Measurements from ENCODE around the gene CDX1. TPM values are rescaled to one million over a fixed set of nuclear protein-coding genes. Genes with fewer than 3 reads are reported as not detected.

Gene CDX1
- total RNA-seq, 1 donor from 2014 or later: not detected

- intact Hi-C loops (cut with micrococcal nuclease): no loop called here
Observed at GRCh38 chr5:150203832-150204589, 37.4 kb downstream of the CDX1 start.

- intact Hi-C loops (cut with micrococcal nuclease): no loop called here
Observed at GRCh38 chr5:150204590-150204960, 38.0 kb downstream of the CDX1 start.

- intact Hi-C loops (cut with micrococcal nuclease): no loop called here
Observed at GRCh38 chr5:150206098-150206778, 39.7 kb downstream of the CDX1 start.

GRCh38 chr5:150206779-150207115 lies 40.2 kb downstream of the CDX1 start:
- intact Hi-C loops (cut with micrococcal nuclease): no loop called here

- intact Hi-C loops (cut with micrococcal nuclease): no loop called here
Observed at GRCh38 chr5:150208187-150209098, 41.9 kb downstream of the CDX1 start.

- intact Hi-C loops (cut with micrococcal nuclease): no loop called here
Observed at GRCh38 chr5:150209099-150209635, 42.6 kb downstream of the CDX1 start.

GRCh38 chr5:150210644-150211043 lies 44.1 kb downstream of the CDX1 start:
- intact Hi-C loops (cut with micrococcal nuclease): no loop called here

GRCh38 chr5:150211156-150212030 lies 44.8 kb downstream of the CDX1 start:
- intact Hi-C loops (cut with micrococcal nuclease): no loop called here

- intact Hi-C loops (cut with micrococcal nuclease): no loop called here
Observed at GRCh38 chr5:150213530-150213929, 47.0 kb downstream of the CDX1 start.

- intact Hi-C loops (cut with micrococcal nuclease): no loop called here
Observed at GRCh38 chr5:150214289-150214688, 47.7 kb downstream of the CDX1 start.

GRCh38 chr5:150215979-150216944 lies 49.7 kb downstream of the CDX1 start:
- intact Hi-C loops (cut with micrococcal nuclease): no loop called here

- intact Hi-C loops (cut with micrococcal nuclease): no loop called here
Observed at GRCh38 chr5:150217038-150217437, 50.5 kb downstream of the CDX1 start.

- intact Hi-C loops (cut with micrococcal nuclease): loop anchor here (1.0 to 2.0 kb wide), 3 partner anchors 57 to 383 kb away; no protein-coding TSS in a partner anchor
Observed at GRCh38 chr5:150217873-150218692, 51.5 kb downstream of the CDX1 start.

- intact Hi-C loops (cut with micrococcal nuclease): loop anchor here (1.0 to 2.0 kb wide), 3 partner anchors 57 to 384 kb away; no protein-coding TSS in a partner anchor
Observed at GRCh38 chr5:150218693-150219035, 52.1 kb downstream of the CDX1 start.

GRCh38 chr5:150219142-150219541 lies 52.6 kb downstream of the CDX1 start:
- intact Hi-C loops (cut with micrococcal nuclease): loop anchor here (2.0 kb wide), 1 partner anchor 384 kb away; no protein-coding TSS in a partner anchor

GRCh38 chr5:150219861-150220260 lies 53.3 kb downstream of the CDX1 start:
- intact Hi-C loops (cut with micrococcal nuclease): loop anchor here (2.0 kb wide), 1 partner anchor 385 kb away; no protein-coding TSS in a partner anchor

- intact Hi-C loops (cut with micrococcal nuclease): no loop called here
Observed at GRCh38 chr5:150221471-150221870, 54.9 kb downstream of the CDX1 start.

GRCh38 chr5:150222906-150223305 lies 56.3 kb downstream of the CDX1 start:
- intact Hi-C loops (cut with micrococcal nuclease): no loop called here
